ENCODE results near the gene GXYLT1.
"Not testable (repeated sequence)": the region's sequence is repeated elsewhere in the genome, so short reads cannot be mapped to it uniquely, and the experiment has no call there.

Gene GXYLT1, protein sequence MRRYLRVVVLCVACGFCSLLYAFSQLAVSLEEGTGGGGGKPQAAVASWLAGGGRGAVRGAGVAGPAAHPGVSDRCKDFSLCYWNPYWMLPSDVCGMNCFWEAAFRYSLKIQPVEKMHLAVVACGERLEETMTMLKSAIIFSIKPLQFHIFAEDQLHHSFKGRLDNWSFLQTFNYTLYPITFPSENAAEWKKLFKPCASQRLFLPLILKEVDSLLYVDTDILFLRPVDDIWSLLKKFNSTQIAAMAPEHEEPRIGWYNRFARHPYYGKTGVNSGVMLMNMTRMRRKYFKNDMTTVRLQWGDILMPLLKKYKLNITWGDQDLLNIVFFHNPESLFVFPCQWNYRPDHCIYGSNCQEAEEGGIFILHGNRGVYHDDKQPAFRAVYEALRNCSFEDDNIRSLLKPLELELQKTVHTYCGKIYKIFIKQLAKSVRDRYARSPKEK

DNA sequence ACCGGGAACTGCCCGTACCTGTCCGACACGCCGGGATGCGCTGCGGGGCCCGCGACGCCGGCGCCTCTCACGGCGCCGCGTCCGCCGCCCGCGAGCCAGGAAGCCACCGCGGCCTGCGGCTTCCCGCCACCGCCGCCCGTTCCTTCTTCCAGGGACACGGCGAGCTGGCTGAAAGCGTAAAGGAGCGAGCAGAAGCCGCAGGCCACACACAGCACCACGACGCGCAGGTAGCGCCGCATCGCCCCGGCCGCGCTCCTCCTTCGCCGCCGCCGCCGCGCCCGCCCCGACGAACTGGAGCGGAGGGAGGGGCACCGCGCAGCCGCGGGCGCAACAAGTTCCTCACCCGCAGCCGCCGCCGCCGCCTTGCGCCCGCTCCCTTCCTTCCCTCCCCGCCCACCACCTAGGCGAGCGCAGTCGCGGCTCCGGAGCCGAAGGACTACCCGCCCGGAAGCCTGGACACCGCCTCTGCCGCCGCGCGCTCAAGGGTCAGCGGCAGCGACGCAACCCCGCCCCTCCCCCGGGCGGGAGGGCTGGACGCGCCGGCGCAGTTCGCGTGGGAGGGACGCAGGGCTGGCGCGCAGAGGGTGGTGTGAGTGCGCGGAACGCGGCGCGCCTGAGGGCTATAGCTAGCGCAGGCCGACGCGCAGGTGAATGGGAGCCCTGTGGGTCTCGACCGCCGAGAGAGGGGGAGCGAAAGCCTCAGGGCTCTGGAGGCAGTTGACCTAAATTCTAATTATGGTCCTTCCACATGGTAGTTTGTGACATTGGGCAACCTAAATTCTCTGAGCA, at the start of gene GXYLT1:
Gene GXYLT1, minus strand, starts transcription at position 467 of the 789 bp plus-strand sequence. Its CDS starts 228 bp downstream, at position 239.
- DNase-seq (ENCODE audit: insufficient read length, low spot score) (peak; percentile 64), FAIRE-seq (no peak)
- TF ChIP-seq, protein P1, sequence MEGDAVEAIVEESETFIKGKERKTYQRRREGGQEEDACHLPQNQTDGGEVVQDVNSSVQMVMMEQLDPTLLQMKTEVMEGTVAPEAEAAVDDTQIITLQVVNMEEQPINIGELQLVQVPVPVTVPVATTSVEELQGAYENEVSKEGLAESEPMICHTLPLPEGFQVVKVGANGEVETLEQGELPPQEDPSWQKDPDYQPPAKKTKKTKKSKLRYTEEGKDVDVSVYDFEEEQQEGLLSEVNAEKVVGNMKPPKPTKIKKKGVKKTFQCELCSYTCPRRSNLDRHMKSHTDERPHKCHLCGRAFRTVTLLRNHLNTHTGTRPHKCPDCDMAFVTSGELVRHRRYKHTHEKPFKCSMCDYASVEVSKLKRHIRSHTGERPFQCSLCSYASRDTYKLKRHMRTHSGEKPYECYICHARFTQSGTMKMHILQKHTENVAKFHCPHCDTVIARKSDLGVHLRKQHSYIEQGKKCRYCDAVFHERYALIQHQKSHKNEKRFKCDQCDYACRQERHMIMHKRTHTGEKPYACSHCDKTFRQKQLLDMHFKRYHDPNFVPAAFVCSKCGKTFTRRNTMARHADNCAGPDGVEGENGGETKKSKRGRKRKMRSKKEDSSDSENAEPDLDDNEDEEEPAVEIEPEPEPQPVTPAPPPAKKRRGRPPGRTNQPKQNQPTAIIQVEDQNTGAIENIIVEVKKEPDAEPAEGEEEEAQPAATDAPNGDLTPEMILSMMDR (IDR thresholded peaks at IDR 0.05; ENCODE audit: insufficient read depth, missing control alignments): no peak

DNA sequence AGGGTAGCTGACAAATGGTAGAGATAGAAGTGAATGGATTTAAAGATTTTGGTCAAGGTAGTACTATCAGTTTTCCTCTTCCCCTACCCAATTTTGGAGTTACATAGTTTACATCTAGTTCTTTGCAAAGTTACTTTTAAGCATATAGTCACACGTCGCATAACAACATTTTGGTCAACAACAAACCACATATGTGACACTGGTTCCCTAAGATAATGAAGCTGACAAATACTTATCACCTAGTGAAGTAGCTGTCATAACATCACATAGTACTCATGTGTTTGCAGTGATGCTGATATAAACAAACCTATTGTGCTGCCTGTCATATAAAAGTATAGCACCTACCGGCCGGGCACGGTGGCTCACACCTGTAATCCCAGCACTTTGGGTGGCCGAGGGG, 48.0 kb upstream of the GXYLT1 start:
- TF ChIP-seq, protein P1 (IDR thresholded peaks at IDR 0.05; ENCODE audit: insufficient read depth, missing control alignments): no peak
- no peak for DNase-seq (ENCODE audit: insufficient read length, low spot score)
- no peak for FAIRE-seq

DNA sequence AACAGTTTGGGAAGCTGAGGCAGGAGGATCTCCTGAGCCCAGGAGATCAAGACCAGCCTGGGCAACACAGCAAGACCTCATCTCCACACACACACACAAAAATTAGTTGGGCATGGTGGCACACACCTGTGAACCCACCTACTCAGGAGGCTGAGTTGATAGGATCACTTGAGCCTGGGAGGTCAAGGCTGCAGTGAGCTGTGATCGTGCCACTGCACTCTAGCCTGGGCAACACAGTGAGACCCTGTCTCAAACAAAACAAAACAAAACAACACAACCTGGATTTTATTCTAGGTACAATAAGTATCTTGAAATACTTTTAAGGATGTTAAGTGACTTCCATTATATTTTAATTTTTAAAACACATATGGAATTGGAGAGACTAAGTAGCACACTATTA, 47.6 kb upstream of the GXYLT1 start:
- TF ChIP-seq, protein P1 (IDR thresholded peaks at IDR 0.05; ENCODE audit: insufficient read depth, missing control alignments): no peak
- FAIRE-seq (no peak), DNase-seq (ENCODE audit: insufficient read length, low spot score) (no peak)

DNA sequence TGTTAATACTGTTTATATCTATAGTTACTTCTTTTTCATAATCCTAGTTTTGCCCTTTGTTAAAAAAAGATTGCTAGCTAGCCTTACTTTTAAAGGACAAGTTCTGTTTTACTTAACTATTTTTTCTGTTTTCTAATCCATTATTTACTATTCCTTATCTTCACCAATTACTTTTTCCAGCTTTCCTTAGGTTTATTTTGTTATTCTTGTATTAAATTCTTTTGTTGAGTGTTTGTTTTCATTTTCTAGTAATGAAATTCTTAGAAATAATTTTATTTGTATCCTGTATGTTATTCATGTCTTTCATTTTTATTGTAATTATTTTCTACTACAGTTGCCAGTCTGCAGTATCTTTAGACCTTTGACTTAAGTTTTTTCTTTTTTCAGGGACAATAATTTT, 45.7 kb upstream of the GXYLT1 start:
- FAIRE-seq (no peak), DNase-seq (ENCODE audit: insufficient read length, low spot score) (no peak)
- TF ChIP-seq, protein P1 (IDR thresholded peaks at IDR 0.05; ENCODE audit: insufficient read depth, missing control alignments): no peak

DNA sequence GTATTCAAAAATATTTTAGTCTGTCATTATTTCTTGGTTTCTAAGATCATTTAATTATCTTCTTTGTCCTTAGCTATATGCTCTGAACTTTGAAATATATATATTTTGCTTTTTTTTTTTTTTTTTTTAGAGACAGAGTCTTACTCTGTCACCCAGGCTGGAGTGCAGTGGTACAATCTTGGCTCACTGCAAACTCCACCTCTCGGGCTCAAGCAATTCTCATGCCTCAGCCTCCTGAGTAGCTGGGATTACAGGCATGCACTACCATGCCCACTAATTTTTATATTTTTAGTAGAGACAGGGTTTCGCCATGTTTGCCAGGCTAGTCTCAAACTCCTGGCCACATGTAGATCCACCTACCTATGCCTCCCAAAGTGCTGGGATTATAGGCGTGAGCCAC, 43.6 kb upstream of the GXYLT1 start:
- not testable (repeated sequence) for DNase-seq (ENCODE audit: insufficient read length, low spot score); FAIRE-seq

DNA sequence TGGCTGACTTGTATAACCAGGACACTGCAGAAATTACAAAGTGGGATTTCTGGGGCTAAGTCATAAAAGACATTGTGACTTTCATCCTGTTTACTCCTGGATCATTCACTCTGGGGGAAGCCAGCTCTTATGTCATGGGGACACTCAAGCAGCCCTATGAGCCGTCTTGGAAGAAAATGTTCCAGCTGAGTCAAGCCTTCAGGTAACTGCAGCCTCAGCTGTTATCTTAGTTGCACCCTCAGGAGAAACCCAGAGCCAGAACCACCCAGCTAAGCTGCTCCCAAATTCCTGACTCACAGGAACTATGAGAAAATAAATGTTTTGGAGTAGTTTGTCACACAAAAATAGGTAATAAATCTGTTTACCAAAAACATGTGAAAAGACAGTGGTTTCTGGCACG, 43.1 kb upstream of the GXYLT1 start:
- TF ChIP-seq, protein P1 (IDR thresholded peaks at IDR 0.05; ENCODE audit: insufficient read depth, missing control alignments): no peak
- DNase-seq (ENCODE audit: insufficient read length, low spot score): no peak
- no peak for FAIRE-seq

DNA sequence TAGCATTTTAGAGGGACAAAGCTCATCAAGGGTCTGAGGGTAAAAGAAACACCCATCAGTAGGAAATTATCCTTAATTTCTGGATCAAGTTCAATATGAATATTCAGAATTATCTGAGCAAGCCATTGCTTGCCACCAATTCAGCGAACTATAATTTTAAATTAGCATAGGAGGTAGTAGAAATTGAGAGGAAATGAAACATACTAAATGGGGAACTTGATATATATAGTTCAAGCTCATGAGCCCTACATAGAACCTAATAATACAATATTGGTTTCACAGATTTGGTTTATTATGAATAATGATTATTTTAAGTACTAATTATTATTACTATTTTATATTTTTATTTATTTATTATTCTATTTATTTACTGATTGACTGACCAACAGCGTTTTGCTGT, 42.1 kb upstream of the GXYLT1 start:
- FAIRE-seq (no peak), DNase-seq (ENCODE audit: insufficient read length, low spot score) (no peak)
- TF ChIP-seq, protein P1 (IDR thresholded peaks at IDR 0.05; ENCODE audit: insufficient read depth, missing control alignments): no peak

Data from D721Med (cell line).